ENCODE data around the gene CIZ1. TPM values are rescaled to one million over a fixed set of nuclear protein-coding genes. Genes with fewer than 3 reads are reported as not detected.

CIZ1 gene
- total and polyA plus RNA-seq, 3 experiments from 2014 or later: 35.2 to 125 (median 114) TPM

DNA sequence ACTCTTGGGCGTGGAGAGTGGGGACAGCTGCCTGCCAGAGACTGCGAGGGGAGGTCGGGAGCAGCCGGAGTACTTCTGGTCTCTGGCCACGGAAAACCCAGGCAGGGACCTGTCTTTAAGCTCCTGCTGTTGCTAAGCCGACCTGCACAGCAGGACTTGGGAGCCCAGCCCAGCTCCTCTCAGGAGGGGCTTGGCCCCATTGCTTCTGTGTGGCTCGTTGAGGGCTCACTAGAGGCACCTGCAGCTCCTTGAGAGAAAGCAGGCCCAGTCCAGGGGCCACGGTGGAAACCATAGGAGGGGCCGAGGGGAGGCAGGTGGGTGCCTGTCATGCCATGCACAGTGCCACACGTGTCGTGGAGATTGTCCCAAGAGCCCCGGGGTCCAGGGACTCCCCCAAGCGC is 45.4 kb downstream of the CIZ1 start:
- Histone ChIP-seq H3K36me3 (ENCODE audit: insufficient read depth, low read length) (no peaks in the 10 kb centered on the region), H3K9me3 (ENCODE audit: low read length) (no peaks in the 10 kb centered on the region), H3K27ac (ENCODE audit: low read depth, low read length) (no peak overlapping the region), H3K27me3 (ENCODE audit: insufficient read depth, low read length, poor library complexity, severe bottlenecking) (no peaks in the 10 kb centered on the region), H3K4me3 (ENCODE audit: low read length) (no peak overlapping the region), H3K4me1 (ENCODE audit: insufficient read depth, low read length) (peaks cover 14% of the 10 kb centered on the region)
- H3K9me3 Mint-ChIP-seq: no peaks in the 10 kb centered on the region
- peaks cover 0 to 4% of the 10 kb centered on the region in 2 donors for H3K27me3 Mint-ChIP-seq
- H3K4me1 Mint-ChIP-seq: peaks cover 6 to 11% (median 10%) of the 10 kb centered on the region in 3 donors
- no peak overlapping the region for H3K4me3 Mint-ChIP-seq
- ChIA-PET CTCF (interaction anchor here (1.4 kb wide), 1 partner anchor 13 kb away, joined by 4 read pairs; the partner anchor contains the start of gene BBLN), POLR2A (no interaction called here)
- no peak for DNase-seq
- H3K27ac Mint-ChIP-seq: no peak overlapping the region
- no peaks in the 10 kb centered on the region for H3K36me3 Mint-ChIP-seq

DNA sequence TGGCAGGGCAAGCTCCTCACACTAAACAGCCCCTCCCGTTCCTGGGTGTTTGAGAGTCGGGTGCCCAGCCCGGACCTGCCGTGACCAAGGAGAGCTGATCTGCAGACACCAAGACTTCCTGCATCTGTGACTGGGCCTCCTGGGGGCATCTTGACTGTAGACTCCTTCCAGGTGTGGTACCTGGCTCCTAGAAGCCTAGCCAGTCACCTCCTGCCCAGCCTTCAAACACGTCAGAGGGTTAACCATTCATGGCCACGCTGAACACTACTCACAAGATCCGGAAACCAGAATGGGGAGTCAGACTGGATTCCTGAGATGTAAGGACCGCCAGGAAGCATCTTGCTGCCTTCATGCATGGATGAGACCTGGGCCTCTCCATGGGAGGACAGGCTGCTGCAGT is 45.8 kb downstream of the CIZ1 start:
- Histone ChIP-seq H3K9me3 (ENCODE audit: low read length) (no peaks in the 10 kb centered on the region), H3K27me3 (ENCODE audit: insufficient read depth, low read length, poor library complexity, severe bottlenecking) (no peaks in the 10 kb centered on the region), H3K4me1 (ENCODE audit: insufficient read depth, low read length) (peaks cover 14% of the 10 kb centered on the region), H3K36me3 (ENCODE audit: insufficient read depth, low read length) (no peaks in the 10 kb centered on the region), H3K4me3 (ENCODE audit: low read length) (no peak overlapping the region), H3K27ac (ENCODE audit: low read depth, low read length) (no peak overlapping the region)
- ChIA-PET POLR2A (no interaction called here), CTCF (interaction anchor here (1.4 kb wide), 1 partner anchor 14 kb away, joined by 4 read pairs; the partner anchor contains the start of gene BBLN)
- Mint-ChIP-seq H3K4me1 (peaks cover 6 to 11% (median 10%) of the 10 kb centered on the region in 3 donors), H3K27ac (no peak overlapping the region), H3K27me3 (peaks cover 0 to 4% of the 10 kb centered on the region in 2 donors), H3K9me3 (no peaks in the 10 kb centered on the region), H3K36me3 (no peaks in the 10 kb centered on the region), H3K4me3 (no peak overlapping the region)
- no peak for DNase-seq

DNA sequence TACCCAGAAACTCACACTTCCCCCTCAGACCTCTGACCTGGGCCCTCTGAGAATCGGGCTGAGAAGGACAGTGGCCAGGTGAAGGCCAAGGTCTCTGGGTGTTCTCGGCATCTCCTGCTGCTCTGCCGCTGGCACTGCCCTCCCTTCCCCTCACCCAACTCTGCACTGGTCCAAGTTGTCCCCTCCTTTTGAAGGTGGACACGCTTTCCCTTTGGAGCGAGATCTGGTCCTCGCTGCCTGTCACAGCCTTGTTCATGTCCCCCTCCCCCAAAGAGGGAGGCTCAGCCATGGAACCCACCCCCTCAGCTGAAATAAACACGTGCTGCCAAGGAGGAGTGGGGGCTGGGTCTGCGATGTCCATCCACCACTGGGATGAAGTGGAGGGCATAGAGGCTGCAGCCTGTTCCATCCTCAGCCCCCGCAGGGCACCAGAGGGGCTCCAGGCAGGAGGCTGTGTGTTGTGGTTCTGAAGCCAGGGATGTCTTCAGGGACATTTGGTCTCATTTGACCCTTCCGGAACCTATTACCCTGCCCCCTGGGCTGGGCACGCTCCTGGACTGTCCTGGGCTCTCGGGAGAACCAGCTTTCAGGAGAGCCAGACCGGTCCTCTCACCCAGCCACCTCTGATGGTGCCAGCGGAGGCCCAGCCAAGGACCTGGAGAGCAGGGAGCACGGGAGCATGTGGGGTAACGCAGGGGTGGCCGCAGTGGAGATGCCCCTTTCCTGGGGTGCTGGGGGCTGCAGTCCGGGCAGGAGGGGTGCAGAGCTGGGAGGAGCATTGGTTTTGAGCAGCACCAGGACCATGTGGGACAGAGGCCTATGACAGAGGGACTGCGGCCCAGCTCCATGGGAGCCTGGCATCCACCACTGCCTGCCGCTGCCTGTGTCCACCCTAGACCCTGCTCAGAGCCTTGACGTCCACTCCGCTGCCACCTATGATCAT is 46.9 kb downstream of the CIZ1 start:
- no peaks in the 10 kb centered on the region for H3K9me3 Mint-ChIP-seq
- ChIA-PET POLR2A (no interaction called here), CTCF (interaction anchor here (2.1 kb wide), 1 partner anchor 15 kb away, joined by 4 read pairs; the partner anchor contains the start of gene BBLN)
- H3K4me3 Mint-ChIP-seq: no peak overlapping the region
- Histone ChIP-seq H3K4me1 (ENCODE audit: insufficient read depth, low read length) (peaks cover 14% of the 10 kb centered on the region), H3K36me3 (ENCODE audit: insufficient read depth, low read length) (no peaks in the 10 kb centered on the region), H3K27ac (ENCODE audit: low read depth, low read length) (no peak overlapping the region), H3K27me3 (ENCODE audit: insufficient read depth, low read length, poor library complexity, severe bottlenecking) (no peaks in the 10 kb centered on the region), H3K4me3 (ENCODE audit: low read length) (no peak overlapping the region), H3K9me3 (ENCODE audit: low read length) (no peaks in the 10 kb centered on the region)
- H3K36me3 Mint-ChIP-seq: no peaks in the 10 kb centered on the region
- no peak for DNase-seq
- peaks cover 0 to 4% of the 10 kb centered on the region in 2 donors for H3K27me3 Mint-ChIP-seq
- H3K4me1 Mint-ChIP-seq: peaks cover 6 to 11% (median 10%) of the 10 kb centered on the region in 3 donors
- no peak overlapping the region for H3K27ac Mint-ChIP-seq

DNA sequence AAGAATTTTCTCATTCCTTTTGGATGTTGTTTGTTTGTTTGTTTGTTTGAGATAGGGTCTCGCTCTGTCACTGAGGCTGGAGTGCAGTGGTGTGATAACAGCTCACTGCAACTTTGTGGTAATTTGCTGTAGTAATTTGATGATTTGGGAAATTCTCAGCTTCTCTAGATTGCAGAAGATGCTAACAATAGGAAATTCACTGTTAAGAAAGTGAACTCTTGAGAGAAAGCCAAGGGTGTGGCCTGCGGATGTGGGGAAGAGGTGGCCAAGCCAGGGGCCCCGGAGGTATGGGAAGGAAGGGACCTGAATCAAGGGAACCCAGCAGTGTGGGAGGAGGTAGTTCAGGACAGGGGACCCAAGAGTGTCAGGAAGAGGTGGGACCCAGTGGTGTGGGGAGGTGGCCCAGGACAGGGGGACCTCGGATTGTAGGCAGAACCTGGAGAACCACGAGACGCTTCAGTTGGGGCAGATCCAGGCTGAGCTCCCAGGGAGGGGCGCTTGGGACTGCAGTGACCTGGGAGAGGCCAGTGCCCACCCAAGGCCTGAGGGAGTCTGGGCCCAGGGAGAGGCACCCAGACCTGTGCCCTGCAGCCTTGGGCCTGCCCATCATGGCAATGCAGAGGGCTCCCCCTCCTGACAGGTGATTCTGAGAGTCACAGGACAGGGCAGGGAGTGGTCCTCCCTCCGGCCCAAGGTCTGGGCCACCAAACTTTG is 47.7 kb downstream of the CIZ1 start:
- H3K27me3 Mint-ChIP-seq: peaks cover 0 to 1% of the 10 kb centered on the region in 2 donors
- no peak for DNase-seq
- no peak overlapping the region for H3K27ac ChIP-seq (ENCODE audit: low read depth, low read length)
- POLR2A ChIA-PET: no interaction called here
- H3K9me3 ChIP-seq (ENCODE audit: low read length): no peaks in the 10 kb centered on the region
- H3K9me3 Mint-ChIP-seq: no peaks in the 10 kb centered on the region
- H3K27ac Mint-ChIP-seq: no peak overlapping the region
- H3K27me3 ChIP-seq (ENCODE audit: insufficient read depth, low read length, poor library complexity, severe bottlenecking): no peaks in the 10 kb centered on the region
- CTCF ChIA-PET: interaction anchor here (0.8 to 2.1 kb wide), 2 partner anchors 15 to 16 kb away, joined by 3 to 4 read pairs; partner anchors contain the start of gene BBLN
- no peaks in the 10 kb centered on the region for H3K36me3 ChIP-seq (ENCODE audit: insufficient read depth, low read length)
- peaks cover 14% of the 10 kb centered on the region for H3K4me1 ChIP-seq (ENCODE audit: insufficient read depth, low read length)
- H3K4me3 Mint-ChIP-seq: no peak overlapping the region
- no peaks in the 10 kb centered on the region for H3K36me3 Mint-ChIP-seq
- H3K4me3 ChIP-seq (ENCODE audit: low read length): no peak overlapping the region
- peaks cover 6 to 11% (median 10%) of the 10 kb centered on the region in 3 donors for H3K4me1 Mint-ChIP-seq

DNA sequence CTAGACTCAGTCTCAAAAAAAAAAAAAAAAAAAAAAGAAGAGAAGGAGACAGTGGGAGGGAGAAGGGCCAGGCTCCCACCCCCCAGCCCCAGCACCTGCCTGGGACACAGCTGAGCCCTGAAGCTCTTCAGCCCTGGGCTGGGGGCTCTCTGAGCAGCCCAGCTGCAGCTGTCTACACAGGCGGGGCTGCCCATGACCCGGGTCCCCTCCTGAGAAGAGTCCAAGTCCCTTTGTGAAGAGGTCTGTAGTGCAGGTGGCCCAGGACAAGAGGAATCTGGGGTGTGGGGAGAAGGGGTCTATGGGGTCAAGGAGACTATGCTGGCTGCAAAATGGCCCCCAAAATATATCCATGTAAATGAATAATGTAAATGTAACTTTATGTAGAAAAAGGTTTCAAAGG is 48.8 kb downstream of the CIZ1 start:
- Mint-ChIP-seq H3K4me3 (no peak overlapping the region), H3K4me1 (peaks cover 6 to 11% (median 10%) of the 10 kb centered on the region in 3 donors), H3K27ac (no peak overlapping the region), H3K27me3 (peaks cover 0 to 4% of the 10 kb centered on the region in 2 donors), H3K36me3 (no peaks in the 10 kb centered on the region), H3K9me3 (no peaks in the 10 kb centered on the region)
- no peaks in the 10 kb centered on the region for H3K27me3 ChIP-seq (ENCODE audit: insufficient read depth, low read length, poor library complexity, severe bottlenecking)
- ChIA-PET POLR2A (interaction anchor here (0.6 kb wide), 1 partner anchor 14 kb away, joined by 5 read pairs; no protein-coding TSS in a partner anchor), CTCF (interaction anchor here (0.7 to 1.7 kb wide), 4 partner anchors 12 to 570 kb away, joined by 3 to 4 read pairs (median 4); no protein-coding TSS in a partner anchor)
- no peak overlapping the region for H3K4me3 ChIP-seq (ENCODE audit: low read length)
- H3K27ac ChIP-seq (ENCODE audit: low read depth, low read length): no peak overlapping the region
- H3K4me1 ChIP-seq (ENCODE audit: insufficient read depth, low read length): peaks cover 14% of the 10 kb centered on the region
- DNase-seq: no peak
- H3K9me3 ChIP-seq (ENCODE audit: low read length): no peaks in the 10 kb centered on the region
- no peaks in the 10 kb centered on the region for H3K36me3 ChIP-seq (ENCODE audit: insufficient read depth, low read length)

DNA sequence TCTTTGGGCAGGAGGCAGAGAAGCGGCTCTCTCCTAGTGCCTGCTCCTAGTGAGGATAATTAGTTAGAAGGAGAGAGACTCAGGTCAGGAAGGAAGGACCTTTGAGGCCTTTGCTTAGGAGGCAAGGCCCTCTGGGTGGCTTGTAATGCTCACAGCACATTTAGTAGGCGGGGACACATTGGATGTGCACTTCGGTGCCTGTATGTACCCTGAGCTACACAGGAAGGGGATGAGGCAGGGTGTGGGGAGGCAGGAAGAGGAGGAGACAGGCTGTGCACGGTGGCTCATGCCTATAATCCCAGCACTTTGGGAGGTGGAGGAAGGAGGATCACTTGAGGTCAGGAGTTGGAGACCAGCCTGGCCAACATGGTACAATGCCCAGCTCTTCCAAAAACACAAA is 49.3 kb downstream of the CIZ1 start:
- CTCF ChIA-PET: interaction anchor here (0.7 to 1.7 kb wide), 4 partner anchors 13 to 571 kb away, joined by 3 to 4 read pairs (median 4); no protein-coding TSS in a partner anchor
- DNase-seq: peak in 1 of 5 donors; percentile 23
- H3K9me3 ChIP-seq (ENCODE audit: low read length): no peaks in the 10 kb centered on the region
- Mint-ChIP-seq H3K36me3 (no peaks in the 10 kb centered on the region), H3K27ac (peak overlapping the region in 3 of 8 donors; percentile 11 to 64 (median 47)), H3K27me3 (peaks cover 0 to 5% of the 10 kb centered on the region in 2 donors), H3K4me3 (no peak overlapping the region), H3K4me1 (peaks cover 6 to 11% (median 10%) of the 10 kb centered on the region in 3 donors), H3K9me3 (no peaks in the 10 kb centered on the region)
- no peaks in the 10 kb centered on the region for H3K27me3 ChIP-seq (ENCODE audit: insufficient read depth, low read length, poor library complexity, severe bottlenecking)
- no peak overlapping the region for H3K4me3 ChIP-seq (ENCODE audit: low read length)
- no peaks in the 10 kb centered on the region for H3K36me3 ChIP-seq (ENCODE audit: insufficient read depth, low read length)
- POLR2A ChIA-PET: no interaction called here
- no peak overlapping the region for H3K27ac ChIP-seq (ENCODE audit: low read depth, low read length)
- H3K4me1 ChIP-seq (ENCODE audit: insufficient read depth, low read length): peaks cover 14% of the 10 kb centered on the region

DNA sequence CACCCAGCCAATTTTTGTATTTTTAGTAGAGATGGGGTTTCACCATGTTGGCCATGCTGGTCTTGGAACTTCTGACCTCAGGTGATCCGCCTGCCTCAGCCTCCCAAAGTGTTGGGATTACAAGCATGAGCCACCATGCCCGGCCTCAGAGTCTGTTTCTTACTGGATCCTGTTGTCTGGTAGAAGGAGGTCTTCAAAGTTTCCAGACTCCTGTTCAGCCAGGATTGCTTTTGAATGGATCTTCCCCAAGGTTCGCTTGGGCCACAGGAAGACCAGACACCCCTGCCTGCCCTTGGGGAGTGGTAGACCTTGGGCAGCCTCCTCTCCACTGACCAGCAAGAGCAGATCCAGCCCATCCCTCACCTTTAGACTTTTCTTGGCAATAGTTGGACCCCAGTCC is 49.8 kb downstream of the CIZ1 start:
- Histone ChIP-seq H3K4me1 (ENCODE audit: insufficient read depth, low read length) (peaks cover 14% of the 10 kb centered on the region), H3K36me3 (ENCODE audit: insufficient read depth, low read length) (no peaks in the 10 kb centered on the region), H3K27me3 (ENCODE audit: insufficient read depth, low read length, poor library complexity, severe bottlenecking) (no peaks in the 10 kb centered on the region), H3K4me3 (ENCODE audit: low read length) (no peak overlapping the region), H3K27ac (ENCODE audit: low read depth, low read length) (no peak overlapping the region), H3K9me3 (ENCODE audit: low read length) (no peaks in the 10 kb centered on the region)
- H3K4me3 Mint-ChIP-seq: no peak overlapping the region
- no peaks in the 10 kb centered on the region for H3K36me3 Mint-ChIP-seq
- DNase-seq: no peak
- H3K4me1 Mint-ChIP-seq: peaks cover 6 to 11% (median 10%) of the 10 kb centered on the region in 3 donors
- POLR2A ChIA-PET: no interaction called here
- no peak overlapping the region for H3K27ac Mint-ChIP-seq
- no peaks in the 10 kb centered on the region for H3K9me3 Mint-ChIP-seq
- H3K27me3 Mint-ChIP-seq: peaks cover 0 to 5% of the 10 kb centered on the region in 2 donors
- CTCF ChIA-PET: interaction anchor here (1.0 to 1.7 kb wide), 2 partner anchors 13 to 60 kb away, joined by 3 to 4 read pairs; no protein-coding TSS in a partner anchor
